Stimulated activated naive CD8-positive, alpha-beta T cell treated with anti-CD3 and anti-CD28 coated beads, Interleukin-15, Interleukin-2, amounts not matched to agents 100 U/mL and 50 U/mL, for 24 hours (primary cell): ENCODE measurements around the gene RFC3.
"Not testable (repeated sequence)": the region's sequence is repeated elsewhere in the genome, so short reads cannot be mapped to it uniquely, and the experiment has no call there.

Experiments used
- ATAC-seq: fragments of 150-1000 bp; cut with Tn5 transposase; one replicate; pipeline ENCODE4 v1.10.0; 2021
- DNase-seq: peaks from one replicate; pipeline ENCODE4 v3.0.0; 2021

RFC3 gene

GRCh38 chr13:33817901-33818706 is at the start of gene RFC3:
RFC3 (plus strand) TSS chr13:33818149; CDS start chr13:33818179, 30 bp downstream.
- DNase-seq (peak; percentile 93), ATAC-seq (peak; percentile 97)

- no peak for DNase-seq
- no peak for ATAC-seq
These were observed 46.7 kb upstream of the RFC3 start for GRCh38 chr13:33771296-33771695.

GRCh38 chr13:33773790-33774462 is 44.0 kb upstream of the RFC3 start:
- ATAC-seq (no peak), DNase-seq (no peak)

GRCh38 chr13:33775339-33776108 is 42.4 kb upstream of the RFC3 start:
- DNase-seq (no peak), ATAC-seq (no peak)

GRCh38 chr13:33776239-33776881 is 41.6 kb upstream of the RFC3 start:
- DNase-seq (no peak), ATAC-seq (no peak)

GRCh38 chr13:33782631-33783030 is 35.3 kb upstream of the RFC3 start:
- DNase-seq (no peak), ATAC-seq (no peak)

- ATAC-seq = not testable (repeated sequence)
These were observed 34.7 kb upstream of the RFC3 start for GRCh38 chr13:33783212-33783611.

GRCh38 chr13:33784738-33785137 is 33.2 kb upstream of the RFC3 start:
- ATAC-seq = no peak

More at GRCh38 chr13:33783212-33783611, 34.7 kb upstream of the RFC3 start:
- not testable (repeated sequence) for DNase-seq

GRCh38 chr13:33785384-33785783 is 32.6 kb upstream of the RFC3 start:
- ATAC-seq (no peak), DNase-seq (no peak)

More at GRCh38 chr13:33784738-33785137, 33.2 kb upstream of the RFC3 start:
- no peak for DNase-seq

- ATAC-seq (peak; percentile 59), DNase-seq (peak; percentile 4)
These were observed 30.8 kb upstream of the RFC3 start for GRCh38 chr13:33787051-33787591.

GRCh38 chr13:33789066-33789606 is 28.8 kb upstream of the RFC3 start:
- DNase-seq = no peak
- no peak for ATAC-seq

- no peak for ATAC-seq
- no peak for DNase-seq
These were observed 28.2 kb upstream of the RFC3 start for GRCh38 chr13:33789739-33790138.

- ATAC-seq (no peak), DNase-seq (no peak)
These were observed 24.2 kb upstream of the RFC3 start for GRCh38 chr13:33793726-33794125.

GRCh38 chr13:33794576-33794975 is 23.4 kb upstream of the RFC3 start:
- no peak for DNase-seq
- ATAC-seq = no peak

- DNase-seq (no peak), ATAC-seq (no peak)
These were observed 21.9 kb upstream of the RFC3 start for GRCh38 chr13:33796095-33796494.

- ATAC-seq = no peak
- DNase-seq = no peak
These were observed 20.3 kb upstream of the RFC3 start for GRCh38 chr13:33797622-33798021.

- no peak for DNase-seq
- ATAC-seq = no peak
These were observed 19.9 kb upstream of the RFC3 start for GRCh38 chr13:33798023-33798422.

GRCh38 chr13:33799950-33800592 is 17.9 kb upstream of the RFC3 start:
- ATAC-seq (no peak), DNase-seq (no peak)

- ATAC-seq (no peak), DNase-seq (no peak)
These were observed 17.2 kb upstream of the RFC3 start for GRCh38 chr13:33800646-33801186.

- DNase-seq = no peak
- ATAC-seq = no peak
These were observed 11.3 kb upstream of the RFC3 start for GRCh38 chr13:33806470-33807248.
